ENCODE measurements around the gene CLIC5. TPM values are rescaled to one million over a fixed set of nuclear protein-coding genes. Genes with fewer than 3 reads are reported as not detected.

CLIC5 gene
- total RNA-seq, 1 donor from 2014 or later = 42.6 TPM

DNA sequence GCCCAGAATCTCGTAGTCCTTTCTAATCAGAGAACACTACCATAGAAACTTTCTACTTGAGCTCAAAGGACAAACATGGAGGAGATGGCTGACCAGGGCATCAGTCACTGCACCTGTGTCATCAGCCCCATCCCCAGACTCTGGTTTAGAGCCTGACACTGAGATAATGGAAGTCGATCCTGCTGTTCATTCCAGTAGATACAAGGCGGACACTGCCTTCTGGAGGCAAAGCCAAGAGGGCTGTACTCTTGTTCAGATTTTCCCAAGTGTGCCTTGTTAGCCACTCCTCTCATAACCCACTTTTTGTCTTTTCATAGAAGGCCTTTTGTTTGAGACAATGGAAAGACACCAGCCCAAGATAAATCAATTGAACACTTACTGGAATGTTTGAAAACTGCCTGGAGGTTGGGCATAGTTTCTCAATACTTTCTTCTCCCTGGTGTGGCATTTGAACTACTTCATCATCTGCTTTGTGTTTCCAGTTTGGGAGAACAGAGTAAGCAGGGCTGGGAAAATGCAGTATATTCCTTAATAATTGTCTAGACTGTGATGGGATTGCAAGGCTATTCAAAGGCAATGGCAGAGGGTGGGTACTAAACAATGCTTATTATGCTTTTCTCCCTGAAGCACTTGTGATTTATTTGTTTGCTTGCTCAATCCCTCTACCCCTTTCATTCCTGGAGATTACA is 99.7 kb downstream of the CLIC5 start:
- no peak for ATAC-seq
- no peak for DNase-seq (ENCODE audit: low spot score)
- intact Hi-C loops (cut with DNase I) = loop anchor here (10.0 kb wide), 1 partner anchor 1261 kb away; no protein-coding TSS in a partner anchor

DNA sequence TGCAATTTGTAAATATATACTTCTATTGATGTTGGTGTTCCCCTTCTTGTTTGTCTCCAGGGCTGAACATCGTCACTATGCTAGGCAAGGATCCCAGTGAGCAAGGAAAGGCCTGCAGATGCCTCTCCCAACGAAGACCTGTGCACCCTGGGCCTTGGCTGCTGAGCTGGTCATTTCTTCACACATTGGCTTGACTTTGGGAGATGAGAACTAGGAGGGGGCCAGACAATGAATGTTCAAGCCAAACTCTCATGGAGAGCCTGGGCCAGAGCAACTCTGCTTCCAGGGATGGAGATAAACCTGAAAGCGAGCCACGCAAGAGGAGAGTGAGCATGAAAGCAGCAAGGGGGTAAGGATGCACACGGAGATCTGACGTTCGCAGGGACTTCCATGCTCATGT is 104.0 kb downstream of the CLIC5 start:
- intact Hi-C loops (cut with DNase I) = loop anchor here (10.0 kb wide), 1 partner anchor 1257 kb away; no protein-coding TSS in a partner anchor
- peak; percentile 65 for ATAC-seq
- DNase-seq (ENCODE audit: low spot score) = no peak

DNA sequence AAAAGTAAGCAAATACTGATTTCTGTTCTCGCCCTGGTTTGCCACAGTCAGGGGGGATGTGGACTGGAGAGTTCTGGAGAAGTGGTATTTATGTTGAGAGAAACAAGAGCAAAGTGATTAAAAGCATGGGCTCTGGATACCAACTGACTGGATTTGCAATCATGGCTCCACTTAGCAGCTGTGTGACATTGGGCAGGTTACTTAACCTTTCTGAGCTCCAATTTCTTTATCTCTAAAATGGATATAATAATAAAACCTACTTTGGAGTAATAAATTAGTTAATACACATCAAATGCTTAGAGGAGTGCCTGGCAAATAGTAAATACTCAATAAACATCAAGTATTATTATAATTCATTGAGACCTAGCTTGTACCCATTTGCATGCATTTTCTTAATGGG is 111.7 kb downstream of the CLIC5 start:
- intact Hi-C loops (cut with DNase I) = no loop called here
- ATAC-seq (no peak), DNase-seq (ENCODE audit: low spot score) (no peak)

DNA sequence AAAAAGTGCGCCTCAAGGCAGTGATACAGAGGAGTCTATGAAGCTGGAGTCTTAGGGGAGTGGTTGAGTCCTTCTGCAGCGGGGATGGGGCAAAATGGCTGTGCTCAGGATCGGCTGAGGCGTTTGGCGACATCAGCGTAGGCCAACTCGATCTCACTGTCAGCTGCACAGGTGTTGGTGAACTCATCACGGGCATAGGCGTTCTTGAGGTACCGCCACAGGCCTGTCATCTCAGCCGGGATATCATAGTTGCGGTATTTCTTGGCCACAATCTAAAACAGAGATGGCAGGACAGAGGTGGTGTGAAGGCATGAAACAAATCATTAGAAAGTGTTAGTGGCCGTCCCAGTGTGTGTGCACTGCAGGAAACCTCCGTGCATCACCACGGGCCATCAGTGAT is 112.7 kb downstream of the CLIC5 start:
- DNase-seq (ENCODE audit: low spot score) (no peak), ATAC-seq (no peak)
- intact Hi-C loops (cut with DNase I) = no loop called here

DNA sequence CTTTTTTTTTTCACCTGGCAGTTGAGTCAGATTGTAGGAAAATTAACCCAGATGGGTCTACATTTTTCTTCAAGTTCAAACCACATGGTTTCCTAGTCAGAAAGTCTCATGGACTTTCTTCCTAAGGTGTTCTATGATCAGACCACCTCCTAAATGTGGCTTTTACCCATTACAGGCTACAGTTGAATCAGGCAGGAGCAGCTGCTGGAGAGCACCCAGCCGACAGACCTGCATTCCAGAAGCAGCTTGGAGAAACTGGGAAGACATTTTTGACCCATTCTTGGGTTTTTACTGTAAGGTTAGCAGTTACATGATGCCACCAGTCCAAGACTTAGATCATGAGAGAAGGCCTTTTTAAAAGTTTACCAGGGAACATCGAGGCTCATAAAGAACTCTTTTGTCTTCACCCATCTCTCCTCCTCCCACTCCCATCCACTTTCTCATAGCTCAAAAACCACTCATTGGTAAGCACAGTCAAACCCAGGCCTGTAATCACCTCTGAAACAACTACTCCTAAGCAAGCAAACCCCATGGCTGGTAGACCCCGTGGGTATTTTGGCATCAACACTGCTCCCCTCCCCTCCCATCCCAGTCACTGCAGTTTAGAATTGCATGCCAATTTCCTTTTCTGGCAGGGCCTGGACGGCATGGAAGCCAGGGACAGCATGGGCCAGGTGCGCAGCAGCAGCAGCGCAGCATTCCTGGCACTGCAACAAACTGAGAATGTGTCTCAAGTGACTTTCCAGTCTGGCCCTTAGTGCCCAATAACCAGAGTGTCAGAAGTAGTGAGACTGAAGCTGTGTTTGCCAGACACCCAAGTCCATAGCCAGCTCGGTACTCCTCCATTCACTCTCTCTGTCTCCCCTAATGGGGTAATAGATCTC is 113.7 kb downstream of the CLIC5 start:
- ATAC-seq (no peak), DNase-seq (ENCODE audit: low spot score) (no peak)
- intact Hi-C loops (cut with DNase I) = no loop called here

DNA sequence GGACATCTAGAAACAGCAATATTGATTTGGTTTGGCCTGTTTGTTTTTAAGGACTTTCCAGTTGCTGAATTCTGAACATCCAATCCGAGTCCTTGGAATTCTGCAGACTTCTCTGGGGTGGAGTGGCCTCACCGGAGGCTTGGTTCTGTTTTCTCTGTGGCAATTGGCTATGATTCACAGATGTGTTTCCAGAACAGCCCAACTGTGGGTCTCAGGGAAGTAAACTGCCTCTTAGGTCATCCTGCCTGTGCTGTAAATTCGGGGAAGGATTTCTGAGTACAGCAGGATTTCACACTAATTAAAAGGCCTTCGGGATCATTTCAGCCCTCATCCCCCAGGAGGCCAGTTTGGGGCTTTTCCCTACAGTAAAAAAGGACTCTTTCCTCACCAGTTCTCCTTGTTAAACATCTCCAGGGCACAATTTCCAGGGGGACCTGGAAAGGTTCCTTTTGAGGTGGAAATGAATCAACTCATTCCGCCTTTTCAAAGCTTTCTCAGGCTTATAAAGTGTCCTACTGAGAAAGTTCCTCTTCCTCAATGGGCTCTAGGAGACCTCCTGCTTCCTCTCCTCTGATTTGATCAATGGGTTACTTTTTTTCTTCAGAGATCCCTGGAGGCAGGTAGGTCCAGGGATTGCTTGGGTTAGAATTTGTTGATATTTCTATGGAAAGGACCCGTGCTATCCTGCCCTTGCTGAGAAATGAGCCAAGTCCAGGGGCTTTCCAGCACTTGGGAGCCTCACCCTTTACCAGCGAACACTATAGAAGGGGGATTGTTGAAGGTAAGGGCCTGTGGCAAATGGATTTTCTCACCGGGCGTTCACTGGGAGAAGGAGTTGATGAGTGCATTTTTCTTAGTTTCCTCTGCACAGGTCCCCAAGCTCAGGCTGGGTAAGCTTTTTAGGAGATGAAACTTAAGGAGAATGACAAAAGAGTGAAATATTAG is 114.6 kb downstream of the CLIC5 start:
- intact Hi-C loops (cut with DNase I) = no loop called here
- peak; percentile 89 for ATAC-seq
- no peak for DNase-seq (ENCODE audit: low spot score)

DNA sequence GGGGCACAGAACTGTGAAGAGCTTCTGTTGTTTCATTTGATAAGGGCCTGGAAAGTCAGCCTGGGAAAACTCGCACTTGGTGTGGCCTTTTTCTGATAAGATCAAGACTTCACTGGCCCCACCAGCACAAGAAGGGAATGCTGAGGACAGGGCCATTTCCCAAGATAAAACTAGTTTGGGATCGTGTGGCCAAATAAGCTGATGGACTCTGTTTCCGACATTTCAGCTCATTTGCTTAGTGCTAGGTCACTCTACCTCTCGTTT is 116.0 kb downstream of the CLIC5 start:
- no peak for DNase-seq (ENCODE audit: low spot score)
- intact Hi-C loops (cut with DNase I) = no loop called here
- no peak for ATAC-seq

DNA sequence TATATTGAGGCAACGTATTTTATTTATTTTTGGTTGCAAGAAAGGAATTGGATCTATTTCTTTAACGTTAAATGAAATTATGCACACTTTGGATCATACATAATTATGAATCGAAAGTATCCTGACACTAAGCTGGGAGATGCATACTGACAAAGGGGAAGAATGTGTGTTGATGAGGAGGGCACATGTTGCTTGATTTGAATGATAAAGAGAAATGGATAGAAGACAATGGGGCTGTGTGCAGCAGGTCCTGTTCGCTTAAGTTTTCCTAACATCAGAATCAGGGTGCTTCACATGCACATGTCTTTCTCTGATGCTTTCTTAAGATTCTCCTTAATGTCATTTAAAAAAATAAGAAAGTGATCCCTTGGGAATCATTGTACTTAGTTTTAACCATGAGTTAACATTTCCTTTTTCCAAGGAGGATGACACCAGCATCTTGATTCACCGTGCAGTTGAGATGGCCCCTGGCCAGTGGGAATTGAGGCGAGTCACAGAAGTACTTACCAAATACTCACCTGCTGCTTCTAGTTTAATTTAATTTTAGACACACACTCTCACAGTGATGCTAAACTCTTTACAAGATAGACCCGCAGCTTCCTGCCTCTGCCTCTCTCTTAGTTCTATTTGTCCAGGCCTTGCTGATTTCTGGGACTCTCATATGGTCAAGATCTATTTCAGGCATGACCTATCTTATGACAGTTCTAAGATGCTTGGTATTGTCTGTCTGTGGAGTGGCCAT is 116.5 kb downstream of the CLIC5 start:
- intact Hi-C loops (cut with DNase I) = no loop called here
- no peak for ATAC-seq
- DNase-seq (ENCODE audit: low spot score) = no peak

DNA sequence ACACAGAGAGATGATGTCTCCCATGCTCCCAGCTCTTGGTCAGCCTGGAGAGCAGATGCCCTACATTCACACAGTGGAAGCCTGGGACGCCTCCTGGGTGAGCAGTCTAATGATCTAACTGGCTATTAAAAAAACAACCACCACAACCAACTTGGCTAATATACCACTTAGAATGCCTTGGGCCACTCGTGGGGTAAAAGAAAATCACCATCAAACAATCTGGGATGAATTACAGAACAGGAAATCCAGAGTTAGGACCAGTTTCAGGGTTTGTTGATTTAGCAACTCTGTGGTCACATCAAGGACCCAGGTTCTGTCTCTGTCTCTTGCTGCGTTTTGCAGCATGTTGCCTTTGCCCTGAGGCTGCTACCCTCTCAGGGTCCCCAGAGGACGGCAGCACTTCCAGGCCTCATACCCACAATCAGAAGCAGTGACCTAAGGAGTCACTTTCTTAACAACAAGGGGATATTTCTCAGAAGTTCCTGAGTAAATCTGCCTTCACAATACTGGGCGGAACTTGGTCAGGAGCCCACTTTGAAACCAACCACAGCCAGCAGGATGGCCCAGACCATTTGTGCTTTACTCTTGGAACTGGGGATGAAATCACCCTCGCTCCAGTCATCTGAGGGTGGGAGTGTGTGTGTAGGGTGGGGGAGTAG is 118.7 kb downstream of the CLIC5 start:
- ATAC-seq = peak; percentile 50
- intact Hi-C loops (cut with DNase I) = no loop called here
- DNase-seq (ENCODE audit: low spot score) = no peak

DNA sequence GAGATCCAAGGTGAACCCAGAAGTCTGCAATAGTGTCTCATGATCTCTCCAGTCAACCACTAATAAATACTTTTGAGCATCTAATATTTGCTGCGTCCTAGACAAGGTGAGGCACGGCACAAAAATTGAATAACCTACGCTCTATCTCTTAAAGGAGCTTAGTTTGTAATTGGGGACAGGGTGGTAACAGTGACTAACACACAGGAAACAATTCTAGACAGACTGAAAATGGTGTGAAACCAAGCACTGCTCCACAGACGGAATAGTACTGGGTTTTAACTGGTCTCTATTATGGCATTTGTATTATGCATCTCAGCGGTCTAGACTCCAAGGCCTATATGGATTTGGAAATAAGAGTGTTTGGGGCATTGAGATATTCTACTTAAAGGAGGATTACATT is 120.1 kb downstream of the CLIC5 start:
- DNase-seq (ENCODE audit: low spot score) (no peak), ATAC-seq (no peak)
- intact Hi-C loops (cut with DNase I) = no loop called here

DNA sequence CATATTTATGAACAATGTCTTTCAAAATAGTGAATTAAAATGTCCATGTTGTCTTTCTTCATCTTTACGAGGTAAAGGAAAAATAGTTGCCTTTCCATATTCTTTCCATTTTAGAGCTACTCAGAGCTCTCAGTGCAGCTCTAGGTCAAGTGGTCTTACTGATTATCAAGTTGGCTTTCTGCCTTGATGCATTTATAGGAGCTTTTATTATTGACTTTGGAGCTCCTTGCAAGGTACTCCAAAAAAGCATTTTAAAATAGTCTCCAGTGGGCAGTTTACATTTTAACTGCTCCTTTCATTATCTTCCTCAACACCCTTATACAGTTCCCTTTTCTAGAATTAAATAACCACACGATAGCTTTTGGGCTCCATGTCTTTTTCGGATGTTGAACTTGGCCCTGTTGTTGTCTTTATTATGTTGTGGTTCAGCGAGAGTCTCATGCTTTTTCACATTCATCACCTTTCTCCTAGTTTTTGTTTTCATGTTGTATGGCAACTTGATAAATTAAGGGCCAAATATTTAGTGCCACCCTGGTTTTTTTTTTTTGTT is 122.9 kb downstream of the CLIC5 start:
- ATAC-seq (no peak), DNase-seq (ENCODE audit: low spot score) (no peak)
- intact Hi-C loops (cut with DNase I) = no loop called here

DNA sequence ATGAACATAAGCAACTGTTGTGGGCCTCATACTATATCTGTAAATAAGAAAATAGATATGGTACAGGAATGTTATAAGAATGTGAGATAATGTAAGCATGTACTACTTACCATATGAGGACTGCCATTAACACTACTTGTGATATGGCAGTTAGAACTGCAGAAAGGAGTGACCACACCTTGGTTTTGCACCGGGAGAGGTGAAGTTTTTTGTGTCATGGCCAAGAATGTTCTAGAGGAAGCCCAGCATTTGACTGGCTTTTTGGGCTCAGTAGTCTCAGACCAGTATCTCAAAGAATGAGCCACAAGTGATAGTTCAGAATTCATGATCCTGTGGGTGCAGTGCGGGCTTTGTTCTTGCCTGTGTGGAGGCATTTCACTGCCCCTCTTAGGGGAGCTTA is 123.5 kb downstream of the CLIC5 start:
- ATAC-seq = no peak
- intact Hi-C loops (cut with DNase I) = no loop called here
- DNase-seq (ENCODE audit: low spot score) = no peak

DNA sequence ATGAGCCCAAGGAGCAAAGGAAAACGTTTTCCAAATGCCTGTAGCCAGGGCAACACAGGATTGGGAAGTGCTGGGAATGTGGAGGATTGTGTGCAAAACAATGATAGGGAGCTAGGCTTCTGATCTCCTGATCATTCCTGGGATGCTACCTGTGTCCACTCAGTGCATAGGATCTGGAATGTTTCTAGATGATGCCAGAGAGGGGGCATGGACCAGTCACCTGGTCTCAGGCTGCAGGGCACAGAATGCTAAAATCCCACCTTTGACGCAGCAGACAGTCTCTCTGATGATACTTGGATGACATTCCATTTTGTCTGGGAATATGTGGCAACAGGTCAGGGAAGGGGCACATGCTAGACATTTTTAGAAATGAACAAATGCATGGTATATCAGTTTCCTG is 128.9 kb downstream of the CLIC5 start:
- DNase-seq (ENCODE audit: low spot score) (no peak), ATAC-seq (no peak)
- intact Hi-C loops (cut with DNase I) = no loop called here

DNA sequence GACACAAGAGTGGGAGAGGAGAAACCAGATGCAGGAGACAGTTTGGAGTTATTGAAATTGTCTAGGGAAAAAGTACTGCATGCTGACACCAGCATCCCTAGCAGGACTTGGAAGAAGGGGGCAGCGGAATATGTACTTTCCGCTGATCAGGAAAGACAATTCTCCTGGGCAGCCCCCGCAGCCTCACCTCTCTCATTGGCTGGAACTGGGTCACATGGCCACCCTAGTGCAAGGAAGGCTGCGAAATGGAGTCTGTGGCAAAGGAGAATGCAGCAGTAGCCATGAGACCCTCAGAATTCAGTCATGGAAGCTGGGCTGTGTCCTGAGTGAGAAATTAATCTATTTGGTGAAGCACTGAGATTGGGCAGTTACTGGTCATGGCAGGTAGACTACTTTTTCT is 131.3 kb downstream of the CLIC5 start:
- DNase-seq (ENCODE audit: low spot score) (no peak), ATAC-seq (no peak)
- intact Hi-C loops (cut with DNase I) = no loop called here

DNA sequence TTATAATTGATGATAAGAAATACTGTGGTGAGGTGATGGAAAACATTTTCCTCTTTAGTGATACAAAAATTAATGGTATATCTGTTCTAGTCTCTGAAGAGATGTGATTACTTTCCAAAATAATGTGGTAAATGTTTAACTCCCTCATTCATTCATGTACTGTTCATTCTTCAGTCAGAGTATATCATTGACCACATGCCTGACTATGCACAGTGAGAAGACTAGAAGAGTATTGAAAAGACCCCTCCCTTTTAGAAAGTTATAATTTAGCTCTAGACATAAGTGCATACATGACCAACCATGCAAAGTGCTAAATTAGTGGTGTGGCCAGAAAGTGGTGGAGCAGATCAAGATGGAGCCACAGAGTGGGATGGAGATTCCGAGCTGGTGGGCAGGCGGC is 133.0 kb downstream of the CLIC5 start:
- ATAC-seq (no peak), DNase-seq (ENCODE audit: low spot score) (no peak)
- intact Hi-C loops (cut with DNase I) = no loop called here

DNA sequence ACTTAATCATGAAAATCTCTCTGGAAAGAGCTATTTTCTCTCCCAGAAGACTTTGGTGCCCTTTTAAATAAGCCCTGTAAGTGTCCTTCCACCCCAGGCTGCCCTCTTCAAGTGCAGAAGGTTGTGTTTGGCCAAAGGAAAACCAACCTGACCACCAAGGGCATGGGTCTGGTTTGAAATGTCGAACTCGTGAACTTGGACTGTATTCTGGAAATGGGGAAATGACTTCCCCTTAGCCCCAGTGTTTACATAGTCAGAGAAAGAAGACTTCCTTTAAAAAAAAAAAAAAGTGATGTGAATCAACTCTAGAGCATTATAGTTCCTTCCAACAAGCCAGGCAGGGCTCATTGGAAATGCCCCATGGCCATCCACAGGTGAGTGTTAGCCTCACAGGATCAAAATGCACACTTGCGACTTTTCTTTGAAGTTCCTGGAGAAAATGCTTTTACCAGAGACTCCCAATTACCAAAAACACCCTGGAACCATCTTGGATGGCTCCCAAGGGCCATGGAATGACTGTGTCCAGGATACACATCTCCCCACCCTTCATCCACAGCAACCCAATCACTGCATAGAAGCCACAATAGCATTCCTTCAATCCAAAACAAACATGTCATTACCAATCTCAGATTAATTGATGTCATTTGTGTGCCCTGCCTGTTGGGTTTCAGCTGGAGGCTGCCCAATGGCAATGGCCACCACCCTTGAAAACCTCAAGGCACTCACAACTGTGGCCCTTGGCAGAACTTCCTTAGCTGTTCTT is 133.8 kb downstream of the CLIC5 start:
- no peak for DNase-seq (ENCODE audit: low spot score)
- intact Hi-C loops (cut with DNase I) = no loop called here
- no peak for ATAC-seq

DNA sequence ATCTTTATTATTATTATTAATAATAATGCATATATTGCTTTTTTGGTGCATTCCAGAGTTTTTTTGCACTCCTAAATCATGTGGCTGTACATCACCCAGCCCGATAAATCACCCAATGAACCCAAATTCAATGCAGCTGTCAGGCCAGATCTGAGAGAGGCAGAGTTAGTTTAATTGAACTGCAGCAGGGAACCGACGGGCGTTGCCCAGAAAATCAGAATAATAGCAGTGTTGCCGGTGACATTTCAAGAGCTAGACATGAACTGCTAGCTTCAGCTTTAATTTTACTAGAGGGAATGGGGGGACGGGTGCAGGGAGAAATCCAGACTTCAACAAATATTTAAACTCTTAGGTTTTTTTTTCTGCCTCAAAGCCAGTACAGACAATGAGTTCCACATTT is 135.0 kb downstream of the CLIC5 start:
- ATAC-seq (no peak), DNase-seq (ENCODE audit: low spot score) (no peak)
- intact Hi-C loops (cut with DNase I) = no loop called here

DNA sequence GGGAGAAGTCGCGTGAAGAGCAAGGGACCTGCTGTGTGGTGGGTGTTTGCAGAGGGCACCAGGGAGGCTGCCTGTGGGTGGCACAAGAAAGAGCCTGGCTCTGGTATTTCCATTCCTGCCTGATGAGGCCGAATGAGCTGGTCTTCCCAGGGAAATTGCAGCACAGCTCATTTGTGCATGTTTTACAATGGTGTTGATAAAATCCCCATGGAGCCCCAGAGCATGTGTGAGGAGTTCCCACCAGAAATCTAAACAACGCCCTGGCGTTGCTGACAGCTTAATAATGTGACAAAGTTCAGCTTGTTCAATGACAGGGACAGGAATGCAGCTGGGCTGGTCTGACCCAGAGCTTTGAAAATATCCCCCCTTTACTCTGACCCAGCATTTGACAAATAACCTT is 135.5 kb downstream of the CLIC5 start:
- peak; percentile 22 for ATAC-seq
- intact Hi-C loops (cut with DNase I) = no loop called here
- DNase-seq (ENCODE audit: low spot score) = no peak

Data from sciatic nerve (tissue), 2 donors.